IMR-90 (cell line): Measurements from ENCODE around the gene MYCBPAP.

Source experiments
- BHLHE40 ChIP-seq: fragments of 150-350 bp; IDR thresholded peaks from 2 replicates; pipeline ENCODE4 v1.6.1; 2016; ENCODE audit warnings: mild to moderate bottlenecking, low read depth, low read length
- CEBPB ChIP-seq: IDR thresholded peaks from 2 replicates; pipeline ENCODE4 v1.6.1; 2012; ENCODE audit warnings: low read depth, low read length, improper control_type of control experiment
- MAFK ChIP-seq: IDR thresholded peaks from 2 replicates; pipeline ENCODE4 v1.6.1; 2012; ENCODE audit warnings: low read depth, low read length, improper control_type of control experiment
- MAZ ChIP-seq: IDR thresholded peaks from 2 replicates; pipeline ENCODE4 v1.6.1; 2012; ENCODE audit warnings: low read depth, mild to moderate bottlenecking, low read length, improper control_type of control experiment, moderate library complexity, borderline replicate concordance
- MXI1 ChIP-seq: IDR thresholded peaks from 2 replicates; pipeline ENCODE4 v1.6.1; 2012; ENCODE audit warnings: low read depth, mild to moderate bottlenecking, low read length, moderate library complexity, borderline replicate concordance
- NFE2L2 ChIP-seq: fragments of 150-350 bp; IDR thresholded peaks from 2 replicates; pipeline ENCODE4 v1.6.1; 2016; ENCODE audit warnings: low read depth, mild to moderate bottlenecking, low read length
- POLR2A ChIP-seq: IDR thresholded peaks from 2 replicates; pipeline ENCODE4 v1.6.1; 2012; ENCODE audit warnings: mild to moderate bottlenecking, low read depth, low read length
- RCOR1 ChIP-seq: IDR thresholded peaks from 2 replicates; pipeline ENCODE4 v1.6.1; 2012; ENCODE audit warnings: mild to moderate bottlenecking, low read length, improper control_type of control experiment; ENCODE audit not compliant: insufficient replicate concordance
- RFX5 ChIP-seq: IDR thresholded peaks from 2 replicates; pipeline ENCODE4 v1.8.0; 2012; ENCODE audit warnings: low read depth, mild to moderate bottlenecking, low read length, moderate library complexity
- SMC3 ChIP-seq: fragments of 150-350 bp; IDR thresholded peaks from 2 replicates; pipeline ENCODE4 v1.6.1; 2016; ENCODE audit warnings: low read depth, mild to moderate bottlenecking, antibody characterized with exemption, low read length, moderate library complexity
- USF2 ChIP-seq: fragments of 150-350 bp; IDR thresholded peaks from 2 replicates; pipeline ENCODE4 v1.6.1; 2017; ENCODE audit warnings: mild to moderate bottlenecking, antibody characterized with exemption, low read length, low read depth
- TF ChIP-seq, protein P1 (sequence below): conservative IDR thresholded peaks from 2 replicates; pipeline ENCODE4 v1.5.1; 2012; ENCODE audit warnings: mild to moderate bottlenecking, low read depth, low read length, improper control_type of control experiment
- TF ChIP-seq, protein P2 (sequence below): fragments of 150-350 bp; IDR thresholded peaks from 2 replicates; pipeline ENCODE4 v1.6.1; 2016; ENCODE audit warnings: low read depth, mild to moderate bottlenecking, low read length, moderate library complexity, borderline replicate concordance

- TF ChIP-seq POLR2A = no peak
- TF ChIP-seq, protein P1, sequence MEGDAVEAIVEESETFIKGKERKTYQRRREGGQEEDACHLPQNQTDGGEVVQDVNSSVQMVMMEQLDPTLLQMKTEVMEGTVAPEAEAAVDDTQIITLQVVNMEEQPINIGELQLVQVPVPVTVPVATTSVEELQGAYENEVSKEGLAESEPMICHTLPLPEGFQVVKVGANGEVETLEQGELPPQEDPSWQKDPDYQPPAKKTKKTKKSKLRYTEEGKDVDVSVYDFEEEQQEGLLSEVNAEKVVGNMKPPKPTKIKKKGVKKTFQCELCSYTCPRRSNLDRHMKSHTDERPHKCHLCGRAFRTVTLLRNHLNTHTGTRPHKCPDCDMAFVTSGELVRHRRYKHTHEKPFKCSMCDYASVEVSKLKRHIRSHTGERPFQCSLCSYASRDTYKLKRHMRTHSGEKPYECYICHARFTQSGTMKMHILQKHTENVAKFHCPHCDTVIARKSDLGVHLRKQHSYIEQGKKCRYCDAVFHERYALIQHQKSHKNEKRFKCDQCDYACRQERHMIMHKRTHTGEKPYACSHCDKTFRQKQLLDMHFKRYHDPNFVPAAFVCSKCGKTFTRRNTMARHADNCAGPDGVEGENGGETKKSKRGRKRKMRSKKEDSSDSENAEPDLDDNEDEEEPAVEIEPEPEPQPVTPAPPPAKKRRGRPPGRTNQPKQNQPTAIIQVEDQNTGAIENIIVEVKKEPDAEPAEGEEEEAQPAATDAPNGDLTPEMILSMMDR = no peak
- no peak for TF ChIP-seq BHLHE40
- TF ChIP-seq, protein P2, sequence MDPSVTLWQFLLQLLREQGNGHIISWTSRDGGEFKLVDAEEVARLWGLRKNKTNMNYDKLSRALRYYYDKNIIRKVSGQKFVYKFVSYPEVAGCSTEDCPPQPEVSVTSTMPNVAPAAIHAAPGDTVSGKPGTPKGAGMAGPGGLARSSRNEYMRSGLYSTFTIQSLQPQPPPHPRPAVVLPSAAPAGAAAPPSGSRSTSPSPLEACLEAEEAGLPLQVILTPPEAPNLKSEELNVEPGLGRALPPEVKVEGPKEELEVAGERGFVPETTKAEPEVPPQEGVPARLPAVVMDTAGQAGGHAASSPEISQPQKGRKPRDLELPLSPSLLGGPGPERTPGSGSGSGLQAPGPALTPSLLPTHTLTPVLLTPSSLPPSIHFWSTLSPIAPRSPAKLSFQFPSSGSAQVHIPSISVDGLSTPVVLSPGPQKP = no peak
- TF ChIP-seq RCOR1 = no peak
- no peak for TF ChIP-seq NFE2L2
- TF ChIP-seq SMC3 = no peak
- TF ChIP-seq CEBPB = no peak
- TF ChIP-seq MAFK = no peak
- TF ChIP-seq MXI1 = no peak
- TF ChIP-seq USF2 = peak; percentile 67
- TF ChIP-seq RFX5 = no peak
- no peak for TF ChIP-seq MAZ
Observed at GRCh38 chr17:50565402-50566350, 57.4 kb downstream of the MYCBPAP start.
